HEK293T (cell line): Measurements from ENCODE around the gene KRTAP10-8.
"Not testable (repeated sequence)": the region's sequence is repeated elsewhere in the genome, so short reads cannot be mapped to it uniquely, and the experiment has no call there.

ENCODE experiments used
- CTCF ChIA-PET: fragments of 350-600 bp; formaldehyde crosslinking; extraction: SDS; loops from one replicate; lab custom pipeline; 2021; ENCODE audit warnings: antibody characterized with exemption, inconsistent platforms; lab: Yijun Ruan, JAX
- POLR2A ChIA-PET: fragments of 350-600 bp; formaldehyde crosslinking; extraction: SDS; loops from one replicate; lab custom pipeline; 2020; ENCODE audit warnings: antibody characterized with exemption, inconsistent platforms; lab: Yijun Ruan, JAX
- DNase-seq: peaks from one replicate; pipeline ENCODE4 v3.0.0; 2012; ENCODE audit warnings: mixed read lengths; ENCODE audit errors: extremely low spot score
- ARNT ChIP-seq: fragments of 450-650 bp; IDR thresholded peaks from 2 replicates; pipeline ENCODE4 v1.6.1; 2017; ENCODE audit warnings: mild to moderate bottlenecking
- BHLHE40 ChIP-seq: fragments of 450-650 bp; IDR thresholded peaks from 2 replicates; pipeline ENCODE4 v1.6.1; 2016; ENCODE audit warnings: mild to moderate bottlenecking, moderate library complexity, borderline replicate concordance
- CTBP1 ChIP-seq: fragments of 450-650 bp; IDR thresholded peaks from 2 replicates; pipeline ENCODE4 v1.6.1; 2016; ENCODE audit warnings: borderline replicate concordance
- ELF4 ChIP-seq: fragments of 450-650 bp; IDR thresholded peaks from 2 replicates; pipeline ENCODE4 v1.6.1; 2017; ENCODE audit warnings: antibody characterized with exemption
- FOXA1 ChIP-seq: fragments of 450-650 bp; IDR thresholded peaks from 2 replicates; pipeline ENCODE4 v1.6.1; 2016; ENCODE audit warnings: mild to moderate bottlenecking
- FOXK2 ChIP-seq: fragments of 450-650 bp; IDR thresholded peaks from 2 replicates; pipeline ENCODE4 v1.6.1; 2016; ENCODE audit warnings: mild to moderate bottlenecking
- FOXM1 ChIP-seq: fragments of 450-650 bp; IDR thresholded peaks from 2 replicates; pipeline ENCODE4 v1.6.1; 2017; ENCODE audit warnings: mild to moderate bottlenecking, borderline replicate concordance
- HDGF ChIP-seq: fragments of 450-650 bp; IDR thresholded peaks from 2 replicates; pipeline ENCODE4 v1.6.1; 2017; ENCODE audit warnings: antibody characterized with exemption, borderline replicate concordance
- L3MBTL2 ChIP-seq: fragments of 450-650 bp; conservative IDR thresholded peaks from 2 replicates; pipeline ENCODE4 v1.6.1; 2016; ENCODE audit warnings: mild to moderate bottlenecking
- LEF1 ChIP-seq: fragments of 450-650 bp; IDR thresholded peaks from 2 replicates; pipeline ENCODE4 v1.6.1; 2017; ENCODE audit warnings: mild to moderate bottlenecking, borderline replicate concordance
- NFRKB ChIP-seq: fragments of 450-650 bp; IDR thresholded peaks from 2 replicates; pipeline ENCODE4 v1.6.1; 2016; ENCODE audit warnings: mild to moderate bottlenecking, moderate library complexity
- SP1 ChIP-seq: fragments of 450-650 bp; IDR thresholded peaks from 2 replicates; pipeline ENCODE4 v1.6.1; 2017
- SUZ12 ChIP-seq: fragments of 450-650 bp; IDR thresholded peaks from 2 replicates; pipeline ENCODE4 v1.6.1; 2016; ENCODE audit warnings: mild to moderate bottlenecking
- TARDBP ChIP-seq: fragments of 450-650 bp; IDR thresholded peaks from 2 replicates; pipeline ENCODE4 v1.6.1; 2016
- ZNF384 ChIP-seq: fragments of 450-650 bp; IDR thresholded peaks from 2 replicates; pipeline ENCODE4 v1.6.1; 2016
- TF ChIP-seq, protein P1 (sequence below): fragments of 450-650 bp; IDR thresholded peaks from 2 replicates; pipeline ENCODE4 v1.6.1; 2016

The KRTAP10-8 gene

DNA sequence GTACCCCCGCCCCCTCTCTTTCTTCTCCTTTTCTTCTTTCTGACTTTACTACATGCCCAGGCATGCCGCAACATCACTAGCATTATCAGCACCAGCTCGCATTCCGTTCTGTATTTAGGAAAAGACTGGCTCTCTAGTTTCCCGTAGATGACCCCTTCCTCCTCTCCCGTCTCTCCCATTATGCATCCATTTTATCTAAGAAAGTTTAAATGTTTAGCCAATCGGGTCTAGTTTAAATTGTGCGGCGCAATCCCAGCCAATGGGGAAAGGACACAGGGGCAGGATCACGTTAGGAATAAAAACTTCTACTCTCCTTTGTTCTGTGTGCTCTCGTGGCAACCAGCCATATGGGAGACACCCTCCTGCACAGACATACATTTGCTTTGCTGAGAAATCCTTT lies 13.8 kb upstream of the KRTAP10-8 start:
- ChIA-PET CTCF (no interaction called here), POLR2A (no interaction called here)
- no peak for DNase-seq
- TF ChIP-seq SP1: no peak
- no peak for TF ChIP-seq NFRKB

DNA sequence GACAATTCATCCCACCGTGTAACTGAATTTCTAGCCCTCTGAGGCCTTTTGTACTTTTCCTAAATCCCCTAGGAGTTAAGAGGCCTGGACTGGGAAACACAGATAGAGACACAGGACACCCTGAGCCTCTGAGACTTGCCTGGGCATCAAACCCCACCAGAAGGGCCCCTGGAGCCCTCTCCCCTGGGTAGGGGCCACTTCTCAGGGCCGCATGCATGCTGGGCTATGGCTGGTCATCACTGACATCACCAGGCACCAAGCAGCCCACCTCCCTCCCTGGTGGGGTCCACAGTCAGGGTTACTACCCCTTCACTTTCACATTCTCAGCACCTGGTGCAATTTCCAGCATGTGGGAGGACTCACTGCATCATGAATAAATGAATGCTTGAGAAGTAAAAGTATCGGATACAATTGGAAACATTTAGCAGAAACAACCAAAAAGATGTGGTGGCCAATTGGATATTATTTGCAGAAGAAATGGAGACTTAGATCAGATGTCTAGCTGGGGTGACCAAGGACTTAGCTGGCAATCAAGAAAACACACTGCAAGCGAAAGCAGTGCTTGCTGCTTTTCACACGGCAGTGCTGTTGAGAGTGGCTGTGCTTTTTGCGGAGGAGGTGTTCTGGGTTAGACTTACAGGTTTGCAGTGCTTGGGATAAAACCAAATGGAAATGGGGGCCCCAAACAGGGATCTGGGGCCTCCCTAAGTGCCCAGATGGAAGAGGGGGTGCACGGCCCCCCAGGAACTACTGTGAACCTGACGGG lies 12.4 kb upstream of the KRTAP10-8 start:
- DNase-seq: no peak
- CTCF ChIA-PET: no interaction called here
- TF ChIP-seq FOXK2: no peak
- TF ChIP-seq, protein P1, sequence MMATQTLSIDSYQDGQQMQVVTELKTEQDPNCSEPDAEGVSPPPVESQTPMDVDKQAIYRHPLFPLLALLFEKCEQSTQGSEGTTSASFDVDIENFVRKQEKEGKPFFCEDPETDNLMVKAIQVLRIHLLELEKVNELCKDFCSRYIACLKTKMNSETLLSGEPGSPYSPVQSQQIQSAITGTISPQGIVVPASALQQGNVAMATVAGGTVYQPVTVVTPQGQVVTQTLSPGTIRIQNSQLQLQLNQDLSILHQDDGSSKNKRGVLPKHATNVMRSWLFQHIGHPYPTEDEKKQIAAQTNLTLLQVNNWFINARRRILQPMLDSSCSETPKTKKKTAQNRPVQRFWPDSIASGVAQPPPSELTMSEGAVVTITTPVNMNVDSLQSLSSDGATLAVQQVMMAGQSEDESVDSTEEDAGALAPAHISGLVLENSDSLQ: no peak
- TF ChIP-seq ELF4: no peak

DNA sequence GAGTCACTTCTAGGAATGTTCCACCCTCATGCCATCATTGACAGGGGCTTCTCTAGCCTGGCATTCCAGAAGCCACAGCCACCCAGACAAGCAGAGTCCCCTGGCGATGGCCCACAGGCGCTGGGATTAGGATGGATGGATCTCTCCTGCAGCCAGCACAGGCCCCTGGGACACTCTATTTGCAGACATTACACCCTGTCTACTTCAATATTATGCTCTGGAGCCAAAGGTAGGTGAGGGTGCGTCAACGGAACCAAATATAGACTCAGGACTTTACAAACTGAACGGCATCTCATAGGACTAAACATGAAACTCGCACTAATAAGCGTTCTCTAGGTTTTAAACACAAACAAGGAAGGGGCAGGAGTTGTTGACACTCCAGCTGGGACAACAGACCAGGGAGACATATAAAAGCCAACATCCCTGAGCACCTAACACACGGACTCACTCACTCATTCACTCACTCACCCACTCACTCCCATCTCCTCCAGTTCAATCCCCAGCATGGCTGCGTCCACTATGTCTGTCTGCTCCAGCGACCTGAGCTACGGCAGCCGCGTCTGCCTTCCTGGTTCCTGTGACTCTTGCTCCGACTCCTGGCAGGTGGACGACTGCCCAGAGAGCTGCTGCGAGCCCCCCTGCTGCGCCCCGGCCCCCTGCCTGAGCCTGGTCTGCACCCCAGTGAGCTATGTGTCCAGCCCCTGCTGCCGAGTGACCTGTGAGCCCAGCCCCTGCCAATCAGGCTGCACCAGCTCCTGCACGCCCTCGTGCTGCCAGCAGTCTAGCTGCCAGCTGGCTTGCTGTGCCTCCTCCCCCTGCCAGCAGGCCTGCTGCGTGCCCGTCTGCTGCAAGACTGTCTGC lies 11.5 kb upstream of the KRTAP10-8 start, which contains the start of gene KRTAP10-7:
Gene KRTAP10-7 (plus strand): TSS at position 480 of the 861 bp plus-strand sequence. CDS start 25 bp downstream, at position 505.
- CTCF ChIA-PET, DNase-seq, POLR2A ChIA-PET: not testable (repeated sequence)

More for the DNA sequence above, 12.4 kb upstream of the KRTAP10-8 start:
- POLR2A ChIA-PET: no interaction called here

DNA sequence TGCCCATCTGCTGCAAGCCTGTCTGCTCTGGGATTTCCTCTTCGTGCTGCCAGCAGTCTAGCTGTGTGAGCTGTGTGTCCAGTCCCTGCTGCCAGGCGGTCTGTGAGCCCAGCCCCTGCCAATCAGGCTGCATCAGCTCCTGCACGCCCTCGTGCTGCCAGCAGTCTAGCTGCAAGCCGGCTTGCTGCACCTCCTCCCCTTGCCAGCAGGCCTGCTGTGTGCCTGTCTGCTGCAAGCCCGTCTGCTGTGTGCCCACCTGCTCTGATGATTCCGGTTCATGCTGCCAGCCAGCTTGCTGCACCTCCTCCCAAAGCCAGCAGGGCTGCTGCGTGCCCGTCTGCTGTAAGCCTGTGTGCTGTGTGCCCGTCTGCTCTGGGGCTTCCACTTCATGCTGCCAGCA lies 10.8 kb upstream of the KRTAP10-8 start:
- POLR2A ChIA-PET, CTCF ChIA-PET, DNase-seq: not testable (repeated sequence)

DNA sequence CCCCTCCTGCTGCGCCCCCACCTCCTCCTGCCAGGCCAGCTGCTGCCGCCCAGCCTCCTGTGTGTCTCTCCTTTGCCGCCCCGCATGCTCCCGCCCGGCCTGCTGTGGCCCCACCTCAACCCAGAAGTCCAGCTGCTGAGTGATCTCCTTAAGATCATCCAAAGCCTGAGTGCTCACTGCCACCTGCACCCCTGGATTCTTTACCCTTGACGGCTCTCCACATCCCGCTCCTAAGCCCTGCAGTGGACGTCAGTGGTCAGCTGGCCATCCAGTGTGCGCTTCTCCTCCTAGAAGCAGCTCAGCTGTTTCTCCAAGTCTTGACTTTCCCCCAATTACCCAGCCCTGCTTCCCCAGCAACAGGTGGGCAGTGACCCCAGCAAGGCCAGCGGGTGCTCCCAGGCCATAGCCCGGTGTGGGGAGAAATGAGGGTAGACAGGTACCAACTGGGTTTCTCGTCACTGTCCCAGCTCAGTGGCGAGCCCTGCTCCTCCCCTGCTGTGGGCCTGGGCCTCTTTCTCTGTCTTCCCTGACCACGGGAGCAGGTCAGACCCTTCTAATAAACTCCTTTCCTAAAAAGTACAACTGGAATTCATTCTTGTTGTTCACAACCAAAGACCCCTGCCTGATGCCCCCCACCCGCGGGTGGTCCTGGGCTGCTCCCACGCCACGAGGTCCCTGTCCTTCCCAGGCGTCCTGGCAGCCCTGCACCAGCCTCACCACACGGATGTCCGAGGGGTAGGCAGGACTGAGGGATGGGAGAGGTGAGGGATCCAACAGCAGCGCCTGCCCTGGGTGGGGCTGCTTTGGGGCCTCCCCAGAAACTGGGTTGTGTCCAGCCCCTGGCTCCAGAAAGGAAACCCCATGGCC lies 10.1 kb upstream of the KRTAP10-8 start:
- CTCF ChIA-PET: no interaction called here
- no peak for TF ChIP-seq ARNT
- no peak for TF ChIP-seq L3MBTL2
- no peak for TF ChIP-seq ELF4
- TF ChIP-seq BHLHE40: no peak
- no peak for TF ChIP-seq SP1
- TF ChIP-seq FOXM1: no peak
- DNase-seq: no peak
- POLR2A ChIA-PET: no interaction called here

DNA sequence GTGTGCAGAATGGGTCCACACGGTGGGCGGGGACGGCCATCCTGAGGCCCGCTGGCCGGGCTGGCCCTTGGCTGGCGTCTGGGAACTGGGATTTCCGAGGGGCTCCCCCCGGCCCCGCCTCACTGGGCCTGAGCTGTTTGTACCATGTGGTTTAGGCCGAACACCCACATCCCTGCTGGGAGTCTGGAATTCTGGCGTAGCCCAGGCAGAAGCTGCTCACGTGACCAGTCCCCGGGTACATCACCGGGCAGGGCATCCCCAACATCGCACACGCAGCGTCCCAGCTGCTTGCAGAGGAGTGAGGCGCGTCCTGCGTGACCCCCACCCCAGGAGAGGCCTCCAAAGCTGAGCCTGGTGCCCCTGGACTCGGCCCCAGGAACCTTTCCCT lies 9.4 kb upstream of the KRTAP10-8 start:
- CTCF ChIA-PET: no interaction called here
- TF ChIP-seq NFRKB (no peak), LEF1 (no peak), FOXA1 (no peak), FOXM1 (no peak), ELF4 (no peak), CTBP1 (no peak), SP1 (no peak), FOXK2 (no peak), ZNF384 (no peak), HDGF (no peak), SUZ12 (no peak), BHLHE40 (no peak), TARDBP (no peak), ARNT (no peak), L3MBTL2 (no peak)
- TF ChIP-seq, protein P1: no peak
- POLR2A ChIA-PET: no interaction called here
- DNase-seq: no peak

DNA sequence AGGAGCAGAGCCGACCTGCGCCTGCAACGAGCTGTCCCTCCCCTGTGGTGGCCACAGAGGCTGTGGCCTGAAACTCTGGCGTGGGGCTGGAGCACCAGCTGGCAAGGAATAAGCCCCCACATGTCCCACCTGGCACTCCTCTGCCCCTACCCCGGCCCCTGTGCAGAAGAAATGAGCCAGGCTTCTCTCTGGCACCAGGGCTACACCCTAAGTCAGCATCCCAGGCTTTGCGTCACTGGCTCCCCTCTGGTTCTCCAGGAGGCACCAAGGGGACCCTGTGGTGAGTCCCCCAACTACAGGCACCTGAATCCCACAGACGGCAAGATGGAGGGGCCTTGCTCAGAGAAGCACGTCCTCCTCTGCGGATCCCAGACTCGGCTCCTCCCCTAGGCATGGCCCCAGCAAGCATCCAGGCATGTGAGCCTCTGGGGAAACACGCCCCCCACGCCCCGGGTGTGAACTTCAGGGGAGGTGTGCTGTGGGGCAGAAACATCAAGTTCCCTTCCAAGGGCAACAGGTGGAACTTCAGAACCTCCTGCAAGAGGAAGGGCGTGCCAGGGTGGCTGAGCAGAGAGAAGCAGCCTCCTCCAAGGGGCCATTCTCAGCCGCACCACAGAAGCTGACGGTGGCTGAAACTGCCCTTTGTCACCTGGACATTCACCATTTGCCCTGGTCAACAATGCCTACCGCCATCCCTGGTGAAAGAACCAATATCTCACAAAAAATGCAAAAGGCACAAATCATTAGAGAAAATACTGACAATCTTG lies 8.6 kb upstream of the KRTAP10-8 start:
- CTCF ChIA-PET: interaction anchor here (0.6 kb wide), 1 partner anchor 34 kb away, joined by 4 read pairs; the partner anchor contains the start of gene KRTAP10-10
- no peak for TF ChIP-seq CTBP1
- TF ChIP-seq ELF4: no peak
- TF ChIP-seq TARDBP: no peak
- no peak for TF ChIP-seq FOXM1
- TF ChIP-seq HDGF: no peak
- TF ChIP-seq SUZ12: no peak
- TF ChIP-seq ZNF384: no peak
- TF ChIP-seq ARNT: no peak
- no peak for TF ChIP-seq NFRKB
- TF ChIP-seq FOXK2: no peak
- no peak for TF ChIP-seq FOXA1
- no peak for TF ChIP-seq L3MBTL2
- no peak for TF ChIP-seq LEF1
- no peak for TF ChIP-seq BHLHE40
- TF ChIP-seq, protein P1: no peak
- TF ChIP-seq SP1: no peak
- POLR2A ChIA-PET: no interaction called here
- no peak for DNase-seq
